HG03064 (cell line): ENCODE data around the gene ALG12.
"Not testable (repeated sequence)": the region's sequence is repeated elsewhere in the genome, so short reads cannot be mapped to it uniquely, and the experiment has no call there.

Experiments
- ATAC-seq: cut with Tn5 transposase; IDR thresholded peaks from one replicate; pipeline ENCODE4 v1.9.1; 2021; ENCODE audit warnings: low read depth; ENCODE audit not compliant: unreplicated experiment

ALG12 gene

DNA sequence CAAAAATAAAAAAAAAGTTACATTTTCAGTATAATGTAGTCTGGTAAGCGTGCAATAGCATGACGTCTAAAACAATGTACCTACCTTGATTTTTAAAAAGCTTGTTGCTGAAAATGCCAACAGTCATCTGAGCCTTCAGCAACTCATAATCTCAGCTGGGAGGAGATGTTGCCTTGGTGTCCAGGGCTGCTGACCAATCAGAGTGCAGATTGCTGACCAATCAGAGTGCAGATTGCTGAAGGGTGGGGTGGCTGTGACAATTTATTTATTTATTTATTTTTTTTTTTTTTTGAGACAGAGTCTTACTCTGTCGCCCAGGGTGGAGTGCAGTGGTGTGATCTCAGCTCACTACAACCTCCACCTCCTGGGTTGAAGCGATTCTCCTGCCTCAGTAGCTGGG is 46.8 kb downstream of the ALG12 start:
- ATAC-seq = no peak

DNA sequence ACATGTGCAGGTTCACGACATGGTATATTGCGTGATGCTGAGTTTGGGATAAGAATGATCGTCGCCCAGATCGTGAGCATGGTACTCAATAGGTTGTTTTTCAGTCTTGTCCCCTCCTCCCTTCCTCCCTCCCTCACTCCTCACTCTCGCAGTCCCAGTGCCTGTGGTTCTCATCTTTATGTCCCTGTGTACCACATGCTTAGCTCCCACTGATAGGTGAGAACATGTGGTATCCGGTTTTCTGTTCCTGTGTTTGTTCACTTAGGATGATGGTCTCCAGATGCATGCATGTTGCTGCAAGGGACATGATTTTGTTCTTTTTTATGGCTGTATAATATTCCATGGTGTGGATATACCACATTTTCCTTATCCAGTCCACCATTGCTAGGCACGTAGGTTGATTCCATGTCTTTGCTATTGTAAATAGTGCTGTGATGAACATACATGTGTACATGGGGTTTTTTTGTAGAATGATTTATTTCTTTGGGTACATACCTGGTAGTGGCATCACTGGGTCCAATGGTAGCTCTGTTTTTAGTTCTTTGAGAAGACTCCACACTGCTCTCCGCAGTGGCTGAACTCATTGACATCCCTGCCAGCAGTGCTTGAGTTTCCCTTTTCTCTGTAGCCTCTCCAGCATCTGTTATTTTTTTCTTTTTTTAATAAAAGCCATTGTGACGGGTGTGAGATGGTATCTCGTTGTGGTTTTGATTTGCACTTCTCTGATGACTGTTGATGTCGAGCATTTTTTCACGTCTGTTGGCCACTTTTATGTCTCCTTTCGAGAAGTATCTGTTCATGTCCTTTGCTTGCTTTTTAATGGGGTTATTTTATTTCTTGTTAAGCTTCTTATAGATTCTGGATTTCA is 48.2 kb downstream of the ALG12 start:
- ATAC-seq = no peak

DNA sequence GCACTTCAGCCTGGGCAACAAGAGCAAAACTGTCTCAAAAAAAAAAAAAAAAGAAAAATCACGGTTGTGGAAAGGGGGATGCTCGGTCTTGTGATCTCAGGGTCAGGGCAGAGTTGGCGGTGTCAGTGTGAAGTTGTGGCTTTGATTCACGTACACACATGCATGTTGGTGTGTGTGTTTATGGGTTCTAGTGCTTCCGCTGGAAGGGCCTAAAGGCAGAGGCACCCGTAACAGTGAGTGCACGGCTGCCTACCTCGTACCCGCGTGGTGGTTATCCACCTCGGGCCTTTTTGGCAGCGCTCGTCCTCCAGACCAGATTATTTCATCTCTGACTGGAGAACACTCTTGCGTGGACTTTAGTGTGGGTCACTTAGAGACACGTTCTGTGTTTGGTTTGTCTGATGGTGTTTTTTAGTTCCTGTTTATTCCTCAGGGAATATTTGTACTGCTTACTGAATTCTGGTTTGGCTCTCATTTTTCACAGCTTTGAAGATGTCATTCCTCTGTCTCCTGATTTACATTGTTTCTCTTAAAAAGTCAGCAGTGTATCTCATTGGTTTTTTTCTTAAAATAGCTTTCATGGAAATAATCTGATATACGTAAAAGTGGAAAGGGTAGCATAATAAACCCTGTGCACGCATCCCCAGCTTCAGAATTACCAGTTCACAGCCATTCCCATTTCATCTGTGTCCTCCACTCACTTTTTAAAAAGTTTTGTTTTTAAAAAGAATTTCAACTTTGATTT is 49.0 kb downstream of the ALG12 start:
- no peak for ATAC-seq

DNA sequence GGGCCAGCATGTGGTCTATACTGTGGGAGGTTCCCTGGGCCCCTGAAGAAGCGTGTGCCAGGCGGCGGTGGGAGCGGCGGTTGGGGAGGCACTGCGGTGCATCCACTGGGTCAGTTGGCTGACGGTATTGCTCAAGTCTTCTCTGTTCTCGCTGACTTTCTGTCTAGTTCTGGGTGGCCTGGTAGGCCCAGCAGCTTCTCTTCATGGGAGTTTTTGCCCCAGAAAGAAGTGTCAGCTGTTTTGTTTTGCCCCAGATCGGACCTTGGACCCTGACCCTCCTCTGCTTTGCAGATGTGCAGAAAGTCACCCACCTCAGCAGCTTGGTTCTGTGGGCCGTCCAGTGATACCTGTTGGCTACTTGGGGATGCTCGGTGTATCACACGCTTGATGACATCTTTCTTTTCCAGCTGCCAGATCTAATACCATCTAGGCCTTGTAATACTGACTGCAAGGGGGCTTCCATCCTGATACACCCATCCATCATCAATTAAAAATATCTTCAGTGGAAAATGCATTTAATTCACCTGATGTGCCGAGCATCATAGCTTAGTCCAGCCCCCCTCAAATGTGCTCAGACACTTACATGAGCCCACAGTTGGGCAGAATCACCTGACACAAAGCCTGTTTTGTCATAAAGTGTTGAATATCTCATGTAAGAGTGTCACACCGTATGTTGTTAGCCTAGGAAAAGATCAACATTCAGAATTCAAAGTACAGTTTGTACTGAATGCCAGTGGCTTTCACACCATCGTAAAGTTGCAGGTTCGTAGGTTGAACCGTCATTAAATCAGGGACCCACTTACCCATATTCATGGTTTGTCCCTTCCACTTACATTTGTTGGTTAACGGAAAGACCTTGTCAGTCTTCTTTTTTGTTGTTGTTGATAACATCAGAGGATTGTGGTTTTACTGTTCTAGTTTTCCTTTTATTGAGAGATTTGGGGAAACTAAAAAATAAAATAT is 50.7 kb downstream of the ALG12 start:
- ATAC-seq = no peak

DNA sequence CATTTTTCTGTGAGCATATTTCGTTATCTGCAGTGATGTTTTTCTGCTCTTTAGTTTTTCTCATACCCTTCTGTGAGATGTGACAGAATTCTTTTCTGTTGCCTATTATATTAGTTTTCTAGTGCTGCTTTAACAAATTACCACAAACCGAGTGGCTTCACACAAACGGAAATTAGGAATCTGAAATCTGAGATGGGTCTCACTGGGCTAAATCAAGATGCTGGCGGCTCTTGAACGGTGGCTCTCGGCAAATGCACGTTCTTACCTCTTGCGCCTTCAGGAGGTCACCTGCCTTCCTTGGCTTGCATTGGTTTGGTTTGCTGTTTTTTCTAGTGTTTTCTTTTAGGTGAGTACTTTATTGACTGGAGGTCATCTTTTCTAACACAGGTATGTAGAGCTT is 51.6 kb downstream of the ALG12 start:
- ATAC-seq = no peak

DNA sequence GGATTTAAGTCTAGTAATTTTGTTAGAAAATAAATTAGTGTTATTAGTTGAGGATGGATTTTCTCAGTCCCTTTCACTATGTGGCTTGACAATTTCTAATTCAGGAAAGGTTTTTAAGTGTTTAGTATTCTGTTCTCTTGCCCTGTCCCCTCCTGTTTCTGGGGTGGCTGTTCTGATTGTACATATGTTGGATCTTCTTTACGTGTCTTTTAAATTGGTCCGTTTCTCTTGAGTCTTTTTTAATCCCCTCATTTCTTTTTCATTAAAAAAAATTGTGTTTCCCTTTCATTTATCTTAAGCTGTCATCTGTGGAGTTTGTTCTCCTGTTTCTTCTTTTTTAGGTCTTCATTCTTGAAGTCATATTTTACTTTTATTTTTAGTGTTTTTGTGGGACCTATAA is 52.1 kb downstream of the ALG12 start:
- ATAC-seq = no peak

DNA sequence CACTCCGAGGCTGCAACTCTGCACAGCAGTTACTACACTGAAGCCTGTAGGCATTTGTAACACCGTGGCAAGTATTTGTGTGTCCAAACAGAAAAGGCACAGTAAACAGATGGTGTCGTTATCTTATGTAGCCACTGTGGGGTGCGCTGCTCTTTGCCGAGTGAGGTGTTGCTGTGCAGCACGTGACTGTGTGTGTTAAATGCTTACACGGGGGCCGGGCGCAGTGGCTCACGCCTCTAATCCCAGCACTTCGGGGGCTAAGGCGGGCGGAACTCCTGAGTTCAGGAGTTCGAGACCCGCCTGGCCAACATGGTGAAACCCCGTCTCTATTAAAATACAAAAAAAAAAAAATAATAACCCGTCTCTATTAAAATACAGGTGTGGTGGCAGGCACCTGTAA is 53.1 kb downstream of the ALG12 start:
- ATAC-seq = no peak

DNA sequence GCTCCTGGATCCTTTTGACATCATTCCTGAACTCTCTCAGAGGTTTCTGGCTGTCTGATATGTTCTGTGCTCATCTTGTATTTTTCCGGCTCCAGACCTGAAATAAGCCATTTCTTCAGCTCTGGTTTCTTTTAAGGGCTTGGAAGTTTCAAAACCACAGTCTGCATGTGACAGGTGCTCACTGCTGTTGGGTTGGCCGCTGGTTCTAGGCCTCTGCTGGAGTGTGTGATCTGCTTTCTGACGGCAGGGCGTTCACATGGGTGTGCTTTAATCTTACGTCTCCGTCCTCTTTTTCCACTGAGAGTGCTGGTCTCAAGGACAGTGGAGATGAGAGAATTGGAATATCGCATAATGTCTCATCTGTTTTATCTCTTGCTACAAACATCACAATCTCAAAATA is 54.3 kb downstream of the ALG12 start:
- ATAC-seq = no peak

DNA sequence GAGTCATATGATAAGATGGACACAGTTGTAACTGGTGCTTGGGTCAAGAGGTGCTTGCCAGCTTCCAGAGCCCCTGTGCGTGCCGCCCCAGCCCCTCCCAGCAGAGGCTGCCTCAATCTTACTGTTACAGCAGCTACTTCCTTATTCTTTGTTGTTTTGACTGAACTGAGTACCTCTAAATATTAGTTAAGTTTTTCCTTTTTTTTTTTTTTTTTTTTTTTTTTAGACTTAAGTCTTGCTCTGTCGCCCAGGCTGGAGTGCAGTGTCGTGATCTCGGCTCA is 55.8 kb downstream of the ALG12 start:
- no peak for ATAC-seq

DNA sequence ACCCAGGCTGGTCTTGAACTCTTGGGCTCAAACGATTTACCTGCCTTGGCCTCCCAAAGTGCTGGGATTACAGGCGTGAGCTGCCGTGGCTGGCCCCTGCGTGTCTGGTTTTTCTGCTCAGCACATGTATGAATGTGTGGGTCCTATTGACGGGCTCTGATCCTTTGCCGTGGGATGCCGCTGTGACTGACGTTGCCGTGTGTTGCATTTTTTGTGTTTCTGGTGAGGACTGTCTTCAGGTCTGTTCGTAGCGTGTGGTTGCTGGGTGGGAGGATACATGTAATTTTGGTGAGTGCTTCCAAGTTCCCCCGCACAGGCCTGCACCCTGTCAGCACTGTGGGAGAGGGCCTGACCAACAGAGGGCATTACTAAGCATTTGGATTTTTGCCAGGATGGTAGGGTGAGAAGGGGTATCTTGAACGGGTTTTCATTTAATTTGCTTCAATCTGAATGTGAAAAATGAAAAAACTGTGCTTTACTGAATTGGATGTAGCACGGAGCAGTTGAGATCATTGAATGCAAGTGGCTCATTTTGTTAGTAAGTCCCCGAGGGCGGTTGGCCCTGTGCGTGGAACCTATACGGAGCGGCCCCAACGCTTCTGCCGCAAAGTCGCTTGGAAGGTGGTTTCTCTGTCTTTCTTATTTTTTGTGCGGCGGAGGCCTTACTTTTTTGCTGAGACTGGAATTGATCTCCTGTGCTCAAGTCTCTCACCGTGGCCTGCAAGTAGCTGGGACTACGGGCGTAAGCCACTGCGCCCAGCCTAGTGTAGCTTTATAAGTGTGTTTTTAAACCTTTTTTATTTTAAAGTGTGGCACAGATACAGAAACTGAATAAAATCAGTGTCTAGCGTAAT is 56.4 kb downstream of the ALG12 start:
- no peak for ATAC-seq

DNA sequence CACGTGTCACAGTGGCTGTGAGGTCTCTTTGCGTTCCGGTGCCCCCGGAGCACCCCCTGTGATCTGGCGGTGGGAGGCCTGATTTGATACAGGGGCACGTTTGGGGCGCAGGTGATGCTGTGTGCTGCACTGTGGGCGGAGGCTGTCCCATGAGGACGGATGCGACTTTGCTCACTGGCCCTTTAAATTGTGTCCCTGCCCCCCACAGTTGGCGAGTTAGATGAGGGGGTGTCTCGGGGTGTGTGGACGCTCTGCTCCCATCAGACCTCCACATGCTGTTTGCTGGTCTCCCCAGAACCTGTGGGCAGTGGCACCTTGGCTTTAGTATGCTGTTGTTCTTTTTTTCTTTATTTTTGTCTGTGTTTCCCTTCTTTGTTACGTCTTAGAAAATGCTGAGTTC is 59.4 kb downstream of the ALG12 start:
- ATAC-seq = no peak

DNA sequence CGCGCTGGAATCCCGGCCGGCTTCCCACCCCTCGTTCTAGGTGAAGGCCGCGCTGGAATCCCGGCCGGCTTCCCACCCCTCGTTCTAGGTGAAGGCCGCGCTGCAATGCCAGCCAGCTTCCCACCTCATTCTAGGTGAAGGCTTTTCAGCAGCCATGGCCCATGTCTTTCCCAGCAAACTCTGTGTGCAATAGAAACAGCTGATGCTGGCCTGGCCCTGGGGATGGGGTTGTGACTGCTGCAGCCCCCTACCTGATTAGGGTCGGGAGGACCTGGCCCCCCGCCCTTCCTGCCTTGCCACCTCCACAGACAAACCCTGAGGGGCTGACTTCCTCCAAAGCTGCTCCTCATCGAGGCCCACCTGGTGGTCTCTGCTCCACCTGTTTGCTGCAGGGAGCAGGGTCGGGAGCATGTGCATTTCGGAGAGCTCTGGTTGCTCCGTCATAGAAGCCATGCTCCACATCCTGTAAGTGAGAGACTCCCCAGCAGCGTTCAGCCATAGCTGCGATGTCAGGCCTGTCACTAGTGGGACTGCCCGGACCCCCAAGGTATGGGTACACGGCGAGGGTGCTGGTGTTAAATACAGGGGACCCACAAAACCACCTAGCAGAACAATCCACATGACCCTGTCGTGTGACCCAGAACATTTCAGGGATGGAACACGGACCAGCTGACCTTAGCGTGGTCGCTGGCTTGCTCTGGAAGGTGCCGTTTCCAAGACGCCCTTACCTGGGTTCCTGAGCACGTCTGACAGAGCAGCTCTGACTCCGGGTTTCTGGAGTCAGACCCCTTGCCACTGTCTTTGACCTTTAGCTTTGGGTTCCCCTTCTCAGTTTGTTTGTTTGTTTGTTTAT is 61.2 kb downstream of the ALG12 start:
- ATAC-seq = no peak

DNA sequence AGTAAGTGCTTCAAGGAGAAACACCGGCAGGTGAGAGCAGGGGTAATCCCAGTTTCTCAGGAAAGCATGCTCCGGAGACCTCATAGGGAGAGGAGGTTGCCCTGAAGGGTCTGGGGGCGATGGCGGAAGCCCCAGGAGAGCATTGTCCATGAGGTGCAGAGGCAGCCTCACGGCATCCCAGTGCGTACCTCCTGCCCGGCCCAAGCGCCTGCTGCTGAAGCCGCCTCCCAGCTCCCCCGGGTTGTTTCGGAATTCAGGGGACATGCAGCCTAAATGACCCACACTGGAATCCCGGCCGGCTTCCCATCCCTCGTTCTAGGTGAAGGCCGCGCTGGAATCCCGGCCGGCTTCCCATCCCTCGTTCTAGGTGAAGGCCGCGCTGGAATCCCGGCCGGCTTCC is 61.9 kb downstream of the ALG12 start:
- no peak for ATAC-seq

DNA sequence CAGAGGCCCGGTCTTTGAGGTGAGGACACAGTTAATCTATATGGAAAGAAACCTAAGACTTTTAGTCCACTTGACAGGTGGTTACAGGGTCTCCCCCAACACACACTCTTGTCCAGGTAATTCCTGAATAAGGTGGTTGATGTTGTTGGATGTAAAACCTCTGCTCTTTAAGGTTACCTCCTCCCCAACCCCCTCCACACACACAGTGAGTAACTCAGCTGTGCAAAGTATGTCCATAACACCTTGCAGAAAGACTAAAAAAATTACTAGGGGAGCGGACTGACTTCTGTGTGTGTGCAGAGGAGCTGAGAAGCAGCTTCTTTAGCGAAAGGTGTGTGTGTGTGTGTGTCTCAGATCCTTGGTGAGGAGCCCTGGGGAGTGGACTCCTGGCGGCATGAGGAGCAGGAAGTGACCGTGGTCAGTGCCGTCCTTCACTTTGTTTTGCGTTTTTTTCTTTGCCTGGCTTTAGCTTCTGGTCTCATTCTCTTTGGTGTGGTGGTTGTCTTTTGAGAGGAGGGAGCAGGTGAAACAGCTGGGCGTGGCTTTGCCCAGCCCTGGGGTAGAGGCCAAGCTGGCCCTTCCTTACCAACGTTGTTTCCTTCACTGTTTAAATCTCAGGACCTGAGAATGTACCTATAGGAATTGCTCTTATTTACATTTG is 62.9 kb downstream of the ALG12 start:
- ATAC-seq = no peak

DNA sequence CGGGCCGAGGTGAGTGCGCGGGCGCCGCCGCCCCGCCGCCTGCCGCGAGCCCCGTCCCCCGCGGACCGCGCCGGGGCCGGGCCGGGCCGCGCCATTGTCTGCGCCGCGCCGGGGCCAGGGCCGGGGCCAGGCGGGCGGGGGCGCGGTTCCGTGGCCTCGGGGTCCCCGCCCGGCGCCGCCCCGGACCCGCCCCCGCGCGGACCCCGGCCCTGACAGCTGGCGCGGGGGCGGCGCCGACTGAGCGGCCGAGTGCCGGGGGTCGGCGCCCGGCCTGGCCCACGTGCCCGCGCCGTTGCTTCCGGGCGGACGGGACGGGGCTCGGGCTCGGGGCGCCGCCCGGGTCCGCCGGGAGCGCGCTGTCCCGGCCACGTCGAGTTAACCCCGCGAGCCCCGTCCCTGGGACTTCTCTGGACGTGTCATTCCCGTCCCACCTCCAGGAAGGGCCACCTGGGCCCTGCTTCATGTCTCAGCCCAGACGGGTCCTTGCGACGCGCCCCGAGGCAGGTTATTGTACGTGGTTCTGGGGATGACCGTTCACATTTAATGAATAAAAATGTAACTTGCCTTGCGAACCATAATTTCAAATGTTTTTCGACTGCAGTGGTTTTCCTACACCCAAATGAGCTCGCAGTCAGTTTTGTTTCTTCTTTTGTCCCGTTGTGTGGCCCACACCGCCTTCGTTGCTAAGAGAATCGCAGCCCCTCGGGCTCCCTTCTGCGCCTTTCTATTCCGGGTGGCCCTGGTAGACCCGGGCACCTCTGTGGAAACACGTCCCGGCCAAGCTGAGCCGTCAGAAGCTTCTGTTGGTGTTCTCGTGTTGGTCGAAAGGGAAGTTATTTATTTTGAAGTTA is 64.0 kb downstream of the ALG12 start:
- ATAC-seq = peak; percentile 32

DNA sequence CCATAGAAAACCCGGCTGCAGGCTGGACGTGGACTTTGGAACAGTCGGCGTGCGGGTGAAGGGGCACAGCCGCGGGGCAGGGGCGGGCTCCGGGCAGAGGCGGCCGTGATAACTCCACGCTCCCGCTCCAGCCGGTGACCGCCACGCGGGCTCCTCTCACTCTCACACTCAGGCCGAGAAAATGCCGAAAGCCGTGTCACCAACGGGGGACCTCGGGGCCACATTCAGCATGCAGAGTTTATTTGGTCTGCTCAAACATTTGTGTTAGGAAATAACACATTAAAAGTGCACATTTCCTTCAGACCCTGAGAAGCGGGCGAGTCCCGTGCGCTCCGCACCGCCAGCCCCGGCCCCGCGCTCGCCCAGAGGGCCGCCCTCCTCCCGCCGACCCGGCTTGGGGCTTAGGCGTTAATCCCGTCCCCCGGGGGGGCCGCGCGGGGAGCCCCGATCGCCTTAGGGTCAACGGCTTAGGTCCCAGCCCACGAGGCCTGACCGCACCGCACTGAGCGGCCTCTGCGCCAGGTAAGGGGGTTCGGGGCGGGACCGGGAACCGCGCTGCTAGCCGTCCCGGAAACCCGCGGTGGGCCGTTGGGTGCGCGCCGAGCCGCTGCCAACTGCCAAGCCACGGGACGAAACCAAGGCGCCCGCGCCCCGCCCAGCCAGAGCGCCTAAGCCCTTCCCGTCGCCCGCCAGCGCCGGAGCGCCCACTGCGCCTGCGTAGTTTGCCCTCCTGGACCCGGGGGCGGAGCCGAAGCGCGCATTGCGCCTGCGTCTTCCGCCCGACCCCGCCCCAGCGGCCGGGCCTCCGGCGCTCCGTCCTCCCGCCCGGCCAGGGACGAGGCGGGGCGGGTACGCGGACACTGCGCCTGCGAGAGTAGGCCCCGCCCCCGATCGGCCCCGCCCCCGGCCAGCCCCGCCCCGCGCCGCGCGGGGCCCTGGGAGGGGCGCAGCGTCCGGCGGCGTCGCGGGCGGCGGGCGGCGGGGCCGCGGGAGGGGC is 65.0 kb downstream of the ALG12 start, which contains the start of gene ZBED4:
ZBED4 (plus strand) TSS at position 947 of the 997 bp plus-strand sequence. CDS start 29,819 bp downstream, outside the sequence.
- ATAC-seq = peak; percentile 64

DNA sequence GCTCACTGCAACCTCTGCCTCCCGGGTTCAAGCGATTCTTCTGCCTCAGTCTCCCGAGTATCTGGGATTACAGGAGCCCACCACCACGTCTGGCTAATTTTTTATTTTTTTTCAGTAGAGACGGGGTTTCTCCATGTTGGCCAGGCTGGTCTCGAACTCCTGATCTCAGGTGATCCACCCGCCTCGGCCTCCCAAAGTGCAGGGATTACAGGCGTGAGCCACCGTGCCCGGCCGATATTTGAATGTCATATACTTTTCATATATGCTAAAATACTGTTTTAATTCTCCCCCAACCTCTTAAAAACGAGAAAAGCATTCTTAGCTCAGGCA is 65.7 kb downstream of the ALG12 start:
- ATAC-seq = not testable (repeated sequence)
